Measurements from ENCODE around the gene DIP2C.
A peak's percentile ranks its signal among the peaks of the same experiment; 100 is the strongest.
"Not testable (repeated sequence)": the region's sequence is repeated elsewhere in the genome, so short reads cannot be mapped to it uniquely, and the experiment has no call there.

DIP2C gene

GRCh38 chr10:514137-514671, 175.3 kb downstream of the DIP2C start:
- no peak for DNase-seq (ENCODE audit: low read depth)

GRCh38 chr10:513393-513792, 176.1 kb downstream of the DIP2C start:
- no peak for DNase-seq (ENCODE audit: low read depth)

GRCh38 chr10:512661-513060, 176.8 kb downstream of the DIP2C start:
- DNase-seq (ENCODE audit: low read depth), result not testable (repeated sequence)

GRCh38 chr10:511849-512191, 177.6 kb downstream of the DIP2C start:
- no peak for DNase-seq (ENCODE audit: low read depth)

GRCh38 chr10:511101-511848, 178.2 kb downstream of the DIP2C start:
- peak; percentile 37 for DNase-seq (ENCODE audit: low read depth)

- no peak for DNase-seq (ENCODE audit: low read depth)
Measured at GRCh38 chr10:510415-510881, 179.0 kb downstream of the DIP2C start.

- DNase-seq (ENCODE audit: low read depth), result no peak
Measured at GRCh38 chr10:509361-510102, 179.9 kb downstream of the DIP2C start.

GRCh38 chr10:508726-509125, 180.7 kb downstream of the DIP2C start:
- DNase-seq (ENCODE audit: low read depth), result no peak

- DNase-seq (ENCODE audit: low read depth), result no peak
Measured at GRCh38 chr10:507908-508444, 181.5 kb downstream of the DIP2C start.

- DNase-seq (ENCODE audit: low read depth), result no peak
Measured at GRCh38 chr10:507355-507699, 182.1 kb downstream of the DIP2C start.

- no peak for DNase-seq (ENCODE audit: low read depth)
Measured at GRCh38 chr10:506451-507354, 182.8 kb downstream of the DIP2C start.

GRCh38 chr10:505419-505818, 184.0 kb downstream of the DIP2C start:
- DNase-seq (ENCODE audit: low read depth), result no peak

- no peak for DNase-seq (ENCODE audit: low read depth)
Measured at GRCh38 chr10:504806-505205, 184.7 kb downstream of the DIP2C start.

GRCh38 chr10:504121-504611, 185.3 kb downstream of the DIP2C start:
- DNase-seq (ENCODE audit: low read depth), result no peak

GRCh38 chr10:501596-501995, 187.9 kb downstream of the DIP2C start:
- DNase-seq (ENCODE audit: low read depth), result no peak

GRCh38 chr10:500876-501275, 188.6 kb downstream of the DIP2C start:
- no peak for DNase-seq (ENCODE audit: low read depth)

- no peak for DNase-seq (ENCODE audit: low read depth)
Measured at GRCh38 chr10:499991-500390, 189.5 kb downstream of the DIP2C start.

- no peak for DNase-seq (ENCODE audit: low read depth)
Measured at GRCh38 chr10:498760-499435, 190.6 kb downstream of the DIP2C start.

GRCh38 chr10:497898-498451, 191.5 kb downstream of the DIP2C start:
- DNase-seq (ENCODE audit: low read depth), result no peak

- no peak for DNase-seq (ENCODE audit: low read depth)
Measured at GRCh38 chr10:497289-497688, 192.2 kb downstream of the DIP2C start.

- DNase-seq (ENCODE audit: low read depth), result no peak
Measured at GRCh38 chr10:494556-494955, 194.9 kb downstream of the DIP2C start.
